A549 (cell line): ENCODE results near the gene APBB2. TPM values are rescaled to one million over a fixed set of nuclear protein-coding genes. Genes with fewer than 3 reads are reported as not detected.
A peak's percentile ranks its signal among the peaks of the same experiment; 100 is the strongest.

Experiments used
- ATAC-seq, 2 experiments: fragments of 200-7000 bp in 1 of 2; fragments of >200 bp in 1 of 2; cut with Nextera tagmentation in 1 of 2; cut with Tn5 transposase in 1 of 2; 3 replicates each; pipeline versions ENCODE4 v1.8.0 to v1.9.1; 2018 to 2020; ENCODE audit warnings: mild to moderate bottlenecking in 1 of 2, moderate library complexity in 1 of 2
- CTCF ChIA-PET: fragments of 300-600 bp; sonication (Branson Sonifier 250); formaldehyde crosslinking; extraction: SDS; loops from one replicate; lab custom pipeline; 2021; ENCODE audit warnings: antibody characterized with exemption, inconsistent platforms; lab: Yijun Ruan, JAX
- POLR2A ChIA-PET: fragments of 350-600 bp; formaldehyde crosslinking; extraction: SDS; loops from one replicate; lab custom pipeline; 2021; ENCODE audit warnings: antibody characterized with exemption, inconsistent platforms; lab: Yijun Ruan, JAX
- DNase-seq, 2 experiments: peaks; one replicate each; pipeline versions ENCODE4 v3.0.0 to v3.0.0-alpha.2; 2011 to 2016; ENCODE audit warnings: low read depth in 1 of 2, low spot score in 1 of 2
- FAIRE-seq: peaks from 2 replicates; lab custom pipeline; 2011; peaks lifted over from hg19 to GRCh38; lab: Jason Lieb, UNC
- H3K27ac ChIP-seq, 2 experiments: fragments of >200 bp; sonication (Bioruptor Twin); formaldehyde crosslinking; 3 replicates each; pipeline ENCODE4 v1.5.1; 2016 to 2017
- H3K4me1 ChIP-seq: fragments of >200 bp; sonication (Bioruptor Twin); formaldehyde crosslinking; 3 replicates; pipeline ENCODE4 v1.6.1; 2016
- H3K4me2 ChIP-seq: fragments of >200 bp; sonication (Bioruptor Twin); formaldehyde crosslinking; 3 replicates; pipeline ENCODE4 v1.6.1; 2016
- H3K4me3 ChIP-seq: fragments of >200 bp; sonication (Bioruptor Twin); formaldehyde crosslinking; 3 replicates; pipeline ENCODE4 v1.5.1; 2016
- H3K9me3 ChIP-seq: fragments of >200 bp; sonication (Bioruptor Twin); formaldehyde crosslinking; 3 replicates; pipeline ENCODE4 v1.6.1; 2016
- ATOH8 ChIP-seq: fragments of 250-450 bp; sonication (Bioruptor Pico); IDR thresholded peaks from 2 replicates; pipeline ENCODE4 v1.5.0; 2020; ENCODE audit warnings: low read depth, mild to moderate bottlenecking, moderate library complexity
- BCL3 ChIP-seq: fragments of >200 bp; sonication (Bioruptor Twin); formaldehyde crosslinking; IDR thresholded peaks from 3 replicates; pipeline ENCODE4 v1.6.1; 2016
- BHLHE40 ChIP-seq: IDR thresholded peaks from 2 replicates; pipeline ENCODE4 v1.6.1; 2012; ENCODE audit warnings: low read depth, low read length, inconsistent platforms
- CBX2 ChIP-seq: fragments of 200-600 bp; sonication (generic); IDR thresholded peaks from 2 replicates; pipeline ENCODE4 v1.6.1; 2016; ENCODE audit warnings: low read depth, mild to moderate bottlenecking, borderline replicate concordance
- CEBPB ChIP-seq, 2 experiments: fragments of >200 bp in 1 of 2; sonication (Bioruptor Twin) in 1 of 2; formaldehyde crosslinking in 1 of 2; IDR thresholded peaks; 2 replicates each; pipeline ENCODE4 v1.6.1; 2012 to 2016
- CHD2 ChIP-seq: fragments of 150-350 bp; IDR thresholded peaks from 2 replicates; pipeline ENCODE4 v1.6.1; 2014; ENCODE audit warnings: low read length; ENCODE audit not compliant: partially characterized antibody
- CHD4 ChIP-seq: fragments of 200-600 bp; sonication (generic); IDR thresholded peaks from 2 replicates; pipeline ENCODE4 v1.6.1; 2016; ENCODE audit warnings: antibody characterized with exemption, mild to moderate bottlenecking, borderline replicate concordance
- ESRRA ChIP-seq: fragments of 150-350 bp; IDR thresholded peaks from 2 replicates; pipeline ENCODE4 v1.6.1; 2014; ENCODE audit warnings: mild to moderate bottlenecking, low read length, borderline replicate concordance
- FOSB ChIP-seq: fragments of 250-450 bp; sonication (Bioruptor Pico); IDR thresholded peaks from 2 replicates; pipeline ENCODE4 v1.5.0; 2020; ENCODE audit warnings: mild to moderate bottlenecking, moderate library complexity
- FOSL2 ChIP-seq, 2 experiments: fragments of 450-650 bp in 1 of 2; fragments of >200 bp in 1 of 2; sonication (Bioruptor Twin) in 1 of 2; formaldehyde crosslinking; IDR thresholded peaks; 2 replicates each; pipeline versions ENCODE4 v1.5.0 to v1.6.1; 2016 to 2020; ENCODE audit warnings: mild to moderate bottlenecking in 1 of 2, moderate library complexity in 1 of 2
- GATA3 ChIP-seq: IDR thresholded peaks from 2 replicates; pipeline ENCODE4 v1.6.1; 2012; ENCODE audit warnings: borderline replicate concordance
- HES2 ChIP-seq: fragments of >200 bp; sonication (Bioruptor Twin); formaldehyde crosslinking; IDR thresholded peaks from 2 replicates; pipeline ENCODE4 v1.6.1; 2016
- HOXA7 ChIP-seq: fragments of 250-450 bp; sonication (Bioruptor Pico); IDR thresholded peaks from 2 replicates; pipeline ENCODE4 v1.5.0; 2020; ENCODE audit warnings: mild to moderate bottlenecking, moderate library complexity
- HOXB13 ChIP-seq: fragments of 250-450 bp; sonication (Bioruptor Pico); IDR thresholded peaks from 2 replicates; pipeline ENCODE4 v1.5.0; 2020; ENCODE audit warnings: low read depth, mild to moderate bottlenecking, moderate library complexity
- JUN ChIP-seq, 2 experiments: fragments of >200 bp; sonication (Bioruptor Twin); formaldehyde crosslinking; IDR thresholded peaks; 2 replicates in 1 of 2; 3 replicates in 1 of 2; pipeline ENCODE4 v1.6.1; 2016 to 2017
- JUNB ChIP-seq: fragments of >200 bp; sonication (Bioruptor Twin); formaldehyde crosslinking; IDR thresholded peaks from 2 replicates; pipeline ENCODE4 v1.6.1; 2016
- MYC ChIP-seq: IDR thresholded peaks from 2 replicates; pipeline ENCODE4 v1.6.1; 2012; ENCODE audit warnings: mild to moderate bottlenecking, inconsistent platforms, low read length, improper control_type of control experiment, borderline replicate concordance
- NR3C1 ChIP-seq: fragments of >200 bp; sonication (Bioruptor Twin); formaldehyde crosslinking; IDR thresholded peaks from 3 replicates; pipeline ENCODE4 v1.6.1; 2017
- RAD21 ChIP-seq, 2 experiments: fragments of >200 bp in 1 of 2; sonication (Bioruptor Twin) in 1 of 2; formaldehyde crosslinking in 1 of 2; IDR thresholded peaks in 1 of 2; conservative IDR thresholded peaks in 1 of 2; 2 replicates in 1 of 2; 3 replicates in 1 of 2; pipeline ENCODE4 v1.6.1; 2012 to 2018; ENCODE audit warnings: inconsistent platforms in 1 of 2
- RCOR1 ChIP-seq: fragments of 150-350 bp; IDR thresholded peaks from 2 replicates; pipeline ENCODE4 v1.6.1; 2014; ENCODE audit warnings: antibody characterized with exemption, low read length, low read depth
- RNF2 ChIP-seq: fragments of 200-600 bp; sonication (generic); IDR thresholded peaks from 2 replicates; pipeline ENCODE4 v1.6.1; 2016; ENCODE audit warnings: low read depth, mild to moderate bottlenecking, antibody characterized with exemption, moderate library complexity, borderline replicate concordance
- SMC3 ChIP-seq: fragments of >200 bp; sonication (Bioruptor Twin); formaldehyde crosslinking; IDR thresholded peaks from 3 replicates; pipeline ENCODE4 v1.6.1; 2018; ENCODE audit warnings: inconsistent platforms
- TP53 ChIP-seq: fragments of 250-450 bp; sonication (Bioruptor Pico); IDR thresholded peaks from 2 replicates; pipeline ENCODE4 v1.5.0; 2021; ENCODE audit warnings: mild to moderate bottlenecking, moderate library complexity
- ZC3H11A ChIP-seq: fragments of 450-650 bp; IDR thresholded peaks from 2 replicates; pipeline ENCODE4 v1.6.1; 2014; ENCODE audit warnings: antibody characterized with exemption, mild to moderate bottlenecking
- WGBS: methylation state at CpG from one replicate; pipeline ENCODE4 v1.1.6; 2017; ENCODE audit errors: missing lambda C conversion rate; 5-methylcytosine and 5-hydroxymethylcytosine counted together
- polyA plus RNA-seq, 4 experiments: library from polyadenylated mRNA; depleted of rRNA in 3 of 4; stranded (reverse); fragments of >200 nt; fragmentation: RNase III in 1 of 4; extraction: RNeasy Plus Mini Kit Qiagen cat#74134 plus additional on column Dnase treatment in 1 of 4; gene quantifications; 2 replicates in 3 of 4; 3 replicates in 1 of 4; pipeline ENCODE4 v1.2.3, GENCODE V29; 2011 to 2017

Gene APBB2
- polyA plus RNA-seq, 2 of the 4 experiments (the other 2 are of a cell fraction) = 8.3 to 31.9 TPM

GRCh38 chr4:41205130-41205529 lies 9.2 kb downstream of the APBB2 start (continued):
- TF ChIP-seq CHD4 = no peak
- TF ChIP-seq CEBPB (IDR thresholded peaks at IDR 0.05) = no peak
- no peak for TF ChIP-seq CHD2
- no peak for TF ChIP-seq FOSB (CRISPR knock-in tag)

- DNase-seq (peak in 1 of 2 experiments; percentile 9), ATAC-seq (peak in 1 of 2 experiments; percentile 72; a peak in 3 of 6 replicates), FAIRE-seq (no peak)
- ChIA-PET CTCF (interaction anchor here (1.1 to 5.5 kb wide), 7 partner anchors 9 to 296 kb away, joined by 3 to 32 read pairs (median 5); partner anchors contain the start of gene APBB2), POLR2A (interaction anchor here (0.9 to 1.3 kb wide), 2 partner anchors 10 to 17 kb away, joined by 3 read pairs; partner anchors contain the start of gene APBB2)
- Histone ChIP-seq H3K9me3 (no peaks in the 10 kb centered on the region), H3K4me3 (no peak overlapping the region), H3K4me1 (peaks cover 23% of the 10 kb centered on the region), H3K27ac (peak overlapping the region in 1 of 2 experiments; percentile 50; a peak in 1 of 6 replicates), H3K4me2 (peak overlapping the region; percentile 43; the same call in 2 of the 3 replicates)
- no peak for TF ChIP-seq RAD21 (conservative IDR thresholded peaks at IDR 0.05 in 1 of 2, IDR thresholded peaks at IDR 0.05 in 1 of 2)
- TF ChIP-seq BCL3 = no peak
- no peak for TF ChIP-seq CEBPB (IDR thresholded peaks at IDR 0.05)
- no peak for TF ChIP-seq RCOR1
- WGBS = 79% methylated on average over 8 of the region's 8 CpGs
These were observed 9.9 kb downstream of the APBB2 start for GRCh38 chr4:41204400-41204978.

GRCh38 chr4:41203841-41204240 lies 10.5 kb downstream of the APBB2 start:
- ATAC-seq = no peak
- WGBS = 92% methylated on average over 6 of the region's 6 CpGs
- Histone ChIP-seq H3K4me1 (peaks cover 21% of the 10 kb centered on the region), H3K9me3 (no peaks in the 10 kb centered on the region), H3K4me2 (no peak overlapping the region), H3K4me3 (no peak overlapping the region), H3K27ac (0 out of 6 replicates have a peak overlapping the region, but pooled peaks of 1 of the 2 experiments have one; percentile 8)
- ChIA-PET CTCF (interaction anchor here (1.2 to 5.5 kb wide), 7 partner anchors 10 to 295 kb away, joined by 3 to 32 read pairs (median 5); partner anchors contain the start of gene APBB2), POLR2A (interaction anchor here (1.3 kb wide), 1 partner anchor 10 kb away, joined by 3 read pairs; the partner anchor contains the start of gene APBB2)
- no peak for TF ChIP-seq GATA3
- no peak for TF ChIP-seq JUN (IDR thresholded peaks at IDR 0.05)
- no peak for TF ChIP-seq JUNB
- no peak for TF ChIP-seq ATOH8 (CRISPR knock-in tag)
- TF ChIP-seq RNF2 = no peak
- no peak for TF ChIP-seq SMC3
- TF ChIP-seq BHLHE40 = no peak
- TF ChIP-seq HOXA7 (CRISPR knock-in tag) = no peak
- TF ChIP-seq HES2 = no peak
- TF ChIP-seq HOXB13 (CRISPR knock-in tag) = no peak
- no peak for TF ChIP-seq TP53 (CRISPR knock-in tag)
- TF ChIP-seq ZC3H11A = no peak
- TF ChIP-seq CBX2 = no peak
- no peak for TF ChIP-seq NR3C1
- TF ChIP-seq ESRRA = no peak
- no peak for TF ChIP-seq FOSL2 (IDR thresholded peaks at IDR 0.05)
- no peak for TF ChIP-seq FOSL2 (CRISPR knock-in tag; IDR thresholded peaks at IDR 0.05)
- no peak for TF ChIP-seq MYC
- no peak for DNase-seq
- FAIRE-seq = no peak
